B cell (primary cell): ENCODE data around the gene DTL. TPM values are rescaled to one million over a fixed set of nuclear protein-coding genes. Genes with fewer than 3 reads are reported as not detected.

ENCODE experiments used
- ATAC-seq: fragments of 200-7000 bp; cut with Tn5 transposase; one replicate; pipeline ENCODE4 v1.10.0; 2021; ENCODE audit warnings: low read depth, mild to moderate bottlenecking, moderate number of reproducible peaks, moderate library complexity
- CTCF ChIA-PET: fragments of 350-600 bp; sonication (Branson Sonifier 250); formaldehyde crosslinking; loops from one replicate; lab custom pipeline; 2021; ENCODE audit warnings: antibody characterized with exemption, inconsistent platforms; lab: Charles Lee
- POLR2A ChIA-PET: fragments of 350-600 bp; sonication (Branson Sonifier 250); formaldehyde crosslinking; loops from one replicate; lab custom pipeline; 2021; ENCODE audit warnings: antibody characterized with exemption; lab: Charles Lee
- DNase-seq: peaks from one replicate; pipeline ENCODE4 v3.0.0; 2013
- H2AFZ ChIP-seq: 2 replicates; pipeline ENCODE4 v1.6.1; 2012; ENCODE audit warnings: mild to moderate bottlenecking, low read depth, low read length; ENCODE audit not compliant: insufficient read depth, poor library complexity, severe bottlenecking
- H3K27ac ChIP-seq, 2 donors: 1 replicate in 1 of 2; 2 replicates in 1 of 2; pipeline ENCODE4 v1.5.1; 2012 to 2013; ENCODE audit warnings: low read length in 2 of 2, mild to moderate bottlenecking in 2 of 2, moderate library complexity in 1 of 2
- H3K27me3 ChIP-seq, 4 experiments: fragments of 200-600 bp in 1 of 4; sonication (generic) in 1 of 4; replicated peaks in 1 of 4; 1 replicate in 2 of 4; 2 replicates in 2 of 4; pipeline versions ENCODE4 v1.6.1 to v1.7.0; 2013 to 2016; ENCODE audit warnings: low read length in 3 of 4, mild to moderate bottlenecking in 2 of 4, mixed read lengths in 1 of 4, moderate library complexity in 1 of 4; ENCODE audit not compliant: insufficient read depth in 4 of 4, control insufficient read depth in 3 of 4; ENCODE audit errors: control extremely low read depth in 1 of 4
- H3K36me3 ChIP-seq, 2 experiments: replicated peaks in 1 of 2; 1 replicate in 1 of 2; 2 replicates in 1 of 2; pipeline versions ENCODE4 v1.6.1 to v1.7.1; 2013; ENCODE audit warnings: low read length in 1 of 2; ENCODE audit not compliant: insufficient read depth in 2 of 2, control insufficient read depth in 1 of 2; ENCODE audit errors: control extremely low read depth in 1 of 2, extremely low read depth in 1 of 2
- H3K4me1 ChIP-seq, 2 donors: fragments of 200-600 bp in 1 of 2; sonication (generic) in 1 of 2; 1 replicate in 1 of 2; 2 replicates in 1 of 2; pipeline versions ENCODE4 v1.5.1 to v1.6.1; 2013 to 2017; ENCODE audit warnings: low read length in 2 of 2; ENCODE audit not compliant: control insufficient read depth in 2 of 2, insufficient read depth in 2 of 2
- H3K4me2 ChIP-seq: replicated peaks from 2 replicates; pipeline ENCODE3; 2012; ENCODE audit warnings: mild to moderate bottlenecking, low read depth, low read length; ENCODE audit not compliant: poor library complexity, severe bottlenecking
- H3K4me3 ChIP-seq, 5 experiments: fragments of 200-600 bp in 1 of 5; sonication (generic) in 1 of 5; 1 replicate in 3 of 5; 2 replicates in 2 of 5; pipeline versions ENCODE4 v1.5.1 to v1.7.0; 2011 to 2016; ENCODE audit warnings: low read length in 4 of 5, mild to moderate bottlenecking in 4 of 5, low read depth in 2 of 5, control low read depth in 1 of 5, moderate library complexity in 1 of 5; ENCODE audit not compliant: insufficient read depth in 1 of 5; ENCODE audit errors: control extremely low read depth in 1 of 5, extremely low read depth in 1 of 5
- H3K79me2 ChIP-seq: fragments of 200-600 bp; sonication (generic); one replicate; pipeline ENCODE4 v1.6.0; 2016; ENCODE audit warnings: low read length; ENCODE audit not compliant: control insufficient read depth, insufficient read depth
- H3K9ac ChIP-seq: fragments of 200-600 bp; sonication (generic); 2 replicates; pipeline ENCODE4 v1.6.1; 2017; ENCODE audit warnings: mild to moderate bottlenecking, low read length, moderate library complexity
- H3K9me3 ChIP-seq, 3 donors: one replicate each; pipeline versions ENCODE4 v1.6.1 to v1.7.1; 2013; ENCODE audit warnings: low read length in 2 of 3; ENCODE audit not compliant: control insufficient read depth in 2 of 3, insufficient read depth in 1 of 3; ENCODE audit errors: control extremely low read depth in 1 of 3
- H4K20me1 ChIP-seq: 2 replicates; pipeline ENCODE4 v1.6.0; 2012; ENCODE audit warnings: mild to moderate bottlenecking, low read length; ENCODE audit not compliant: insufficient read depth, control insufficient read depth, poor library complexity, severe bottlenecking
- H3K27ac Mint-ChIP-seq: one replicate; pipeline ENCODE4 v1.8.0; 2021; ENCODE audit warnings: mixed read lengths
- H3K27me3 Mint-ChIP-seq: one replicate; pipeline ENCODE4 v1.8.0; 2021; ENCODE audit warnings: mixed read lengths
- H3K4me1 Mint-ChIP-seq: one replicate; pipeline ENCODE4 v1.8.0; 2021; ENCODE audit warnings: mixed read lengths
- H3K4me3 Mint-ChIP-seq: one replicate; pipeline ENCODE4 v1.8.0; 2021; ENCODE audit warnings: mixed read lengths
- H3K9me3 Mint-ChIP-seq: one replicate; pipeline ENCODE4 v1.8.0; 2022; ENCODE audit warnings: mixed read lengths; ENCODE audit not compliant: insufficient read depth
- EZH2 ChIP-seq: IDR thresholded peaks from 2 replicates; pipeline ENCODE4 v1.6.1; 2012; ENCODE audit warnings: borderline replicate concordance, low read depth, mild to moderate bottlenecking, moderate library complexity, low read length; ENCODE audit not compliant: insufficient read depth, poor library complexity, severe bottlenecking
- WGBS: methylation state at CpG from one replicate; pipeline ENCODE4 v1.1.5; 2013; ENCODE audit warnings: missing lambda C conversion rate; ENCODE audit not compliant: insufficient coverage; 5-methylcytosine and 5-hydroxymethylcytosine counted together
- intact Hi-C: fragments of 100-400 bp; cut with micrococcal nuclease; formaldehyde crosslinking; loops from one replicate; pipeline ENCODE4 v1.10.0; 2022
- polyA plus RNA-seq: library from polyadenylated mRNA; depleted of rRNA; stranded (reverse); fragments of >200 nt; gene quantifications from 2 replicates; pipeline ENCODE4 v1.2.3, GENCODE V29; 2012
- total RNA-seq, 2 donors: library from RNA; stranded (reverse); fragments of 120-200 nt in 1 of 2; gene quantifications; 1 replicate in 1 of 2; 2 replicates in 1 of 2; pipeline versions ENCODE4 v1.2.3 to v1.2.4, GENCODE V29; 2013 to 2022
- TF ChIP-seq, protein P1 (sequence below): fragments of 200-600 bp; IDR thresholded peaks from one replicate; pipeline ENCODE4 v1.8.0; 2022; ENCODE audit warnings: antibody characterized with exemption, mild to moderate bottlenecking

Gene DTL
- total and polyA plus RNA-seq, 2 donors (not counting 1 experiment from before 2014, with no cell fraction given), result 0.37 to 0.39 TPM

DNA sequence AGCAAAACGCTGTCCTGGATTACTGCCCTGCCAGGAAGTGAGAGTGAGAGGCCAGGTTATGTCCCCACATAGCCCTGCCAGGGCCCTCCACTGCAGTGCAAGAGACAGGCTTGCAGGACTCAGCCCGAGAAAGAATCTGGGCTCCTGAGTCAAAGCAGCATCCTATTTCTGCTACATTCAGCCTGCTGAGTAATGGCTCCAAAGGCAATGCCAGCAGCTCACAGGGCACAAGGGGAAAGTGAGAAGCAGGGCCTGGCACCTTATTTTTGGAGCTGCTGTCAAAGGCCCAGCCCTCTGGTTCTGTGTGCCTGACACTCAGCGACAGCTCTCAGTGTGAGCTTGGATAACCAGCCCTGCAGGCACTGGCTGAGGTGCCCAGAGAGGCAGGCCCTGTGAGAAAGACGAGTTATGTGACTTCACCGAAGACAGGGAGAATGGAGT lies 83.9 kb downstream of the DTL start:
- WGBS, result 95% methylated on average over 5 of the region's 5 CpGs
- H2AFZ ChIP-seq, result no peak overlapping the region
- CTCF ChIA-PET, result no interaction called here
- no peak overlapping the region for H3K9ac ChIP-seq
- H4K20me1 ChIP-seq, result no peaks in the 10 kb centered on the region
- no peak overlapping the region for H3K4me3 ChIP-seq
- no peaks in the 10 kb centered on the region for H3K36me3 ChIP-seq
- DNase-seq (no peak), ATAC-seq (no peak)
- peaks cover 0 to 5% of the 10 kb centered on the region in 2 donors for H3K4me1 ChIP-seq
- POLR2A ChIA-PET, result no interaction called here
- no peak for TF ChIP-seq EZH2
- TF ChIP-seq, protein P1, sequence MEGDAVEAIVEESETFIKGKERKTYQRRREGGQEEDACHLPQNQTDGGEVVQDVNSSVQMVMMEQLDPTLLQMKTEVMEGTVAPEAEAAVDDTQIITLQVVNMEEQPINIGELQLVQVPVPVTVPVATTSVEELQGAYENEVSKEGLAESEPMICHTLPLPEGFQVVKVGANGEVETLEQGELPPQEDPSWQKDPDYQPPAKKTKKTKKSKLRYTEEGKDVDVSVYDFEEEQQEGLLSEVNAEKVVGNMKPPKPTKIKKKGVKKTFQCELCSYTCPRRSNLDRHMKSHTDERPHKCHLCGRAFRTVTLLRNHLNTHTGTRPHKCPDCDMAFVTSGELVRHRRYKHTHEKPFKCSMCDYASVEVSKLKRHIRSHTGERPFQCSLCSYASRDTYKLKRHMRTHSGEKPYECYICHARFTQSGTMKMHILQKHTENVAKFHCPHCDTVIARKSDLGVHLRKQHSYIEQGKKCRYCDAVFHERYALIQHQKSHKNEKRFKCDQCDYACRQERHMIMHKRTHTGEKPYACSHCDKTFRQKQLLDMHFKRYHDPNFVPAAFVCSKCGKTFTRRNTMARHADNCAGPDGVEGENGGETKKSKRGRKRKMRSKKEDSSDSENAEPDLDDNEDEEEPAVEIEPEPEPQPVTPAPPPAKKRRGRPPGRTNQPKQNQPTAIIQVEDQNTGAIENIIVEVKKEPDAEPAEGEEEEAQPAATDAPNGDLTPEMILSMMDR, result no peak
- no peak overlapping the region for H3K4me2 ChIP-seq
- H3K9me3 Mint-ChIP-seq, result no peaks in the 10 kb centered on the region
- no peaks in the 10 kb centered on the region for H3K79me2 ChIP-seq
- no peak overlapping the region for H3K27ac ChIP-seq
- H3K27me3 ChIP-seq, result no peaks in the 10 kb centered on the region
- H3K27ac Mint-ChIP-seq, result no peak overlapping the region
- H3K27me3 Mint-ChIP-seq, result no peaks in the 10 kb centered on the region
- no peak overlapping the region for H3K4me3 Mint-ChIP-seq
- H3K9me3 ChIP-seq, result no peaks in the 10 kb centered on the region
- intact Hi-C loops, result no loop called here
- H3K4me1 Mint-ChIP-seq, result peaks cover 8% of the 10 kb centered on the region

DNA sequence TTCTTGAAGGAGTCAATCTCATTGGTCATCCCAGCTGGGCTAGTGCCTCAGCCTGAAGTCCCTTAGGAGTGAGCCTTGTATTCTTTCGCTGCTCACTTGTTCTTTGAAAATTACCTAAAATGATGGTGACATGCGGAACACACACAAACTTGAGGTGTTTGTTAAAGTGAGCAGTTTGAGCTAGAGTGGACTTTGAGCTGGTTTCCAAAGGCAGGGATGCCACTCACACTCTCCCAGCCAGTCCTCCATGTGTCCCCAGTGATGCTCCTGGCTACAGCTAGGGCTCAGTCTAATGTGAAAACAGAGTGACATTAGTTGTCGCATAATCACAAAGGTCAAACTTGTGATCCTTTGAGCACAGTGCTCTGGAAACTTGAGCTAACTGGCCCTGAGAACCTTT lies 84.3 kb downstream of the DTL start:
- Mint-ChIP-seq H3K4me1 (peaks cover 8% of the 10 kb centered on the region), H3K4me3 (no peak overlapping the region), H3K27me3 (no peaks in the 10 kb centered on the region), H3K27ac (no peak overlapping the region), H3K9me3 (no peaks in the 10 kb centered on the region)
- TF ChIP-seq, protein P1, result no peak
- no peak for TF ChIP-seq EZH2
- no peak overlapping the region for H3K4me2 ChIP-seq
- DNase-seq (no peak), ATAC-seq (no peak)
- WGBS, result 92% methylated on average over 2 of the region's 3 CpGs
- H3K4me3 ChIP-seq, result no peak overlapping the region
- ChIA-PET CTCF (no interaction called here), POLR2A (no interaction called here)
- no peaks in the 10 kb centered on the region for H3K36me3 ChIP-seq
- no peaks in the 10 kb centered on the region for H3K79me2 ChIP-seq
- H3K4me1 ChIP-seq, result peaks cover 0 to 5% of the 10 kb centered on the region in 2 donors
- no peaks in the 10 kb centered on the region for H3K27me3 ChIP-seq
- H2AFZ ChIP-seq, result no peak overlapping the region
- H3K9me3 ChIP-seq, result no peaks in the 10 kb centered on the region
- intact Hi-C loops, result no loop called here
- H3K9ac ChIP-seq, result no peak overlapping the region
- H4K20me1 ChIP-seq, result no peaks in the 10 kb centered on the region
- no peak overlapping the region for H3K27ac ChIP-seq
